ENCODE results near the gene OPCML. TPM values are rescaled to one million over a fixed set of nuclear protein-coding genes. Genes with fewer than 3 reads are reported as not detected.

Gene OPCML
- polyA plus RNA-seq, 3 donors: not detected

DNA sequence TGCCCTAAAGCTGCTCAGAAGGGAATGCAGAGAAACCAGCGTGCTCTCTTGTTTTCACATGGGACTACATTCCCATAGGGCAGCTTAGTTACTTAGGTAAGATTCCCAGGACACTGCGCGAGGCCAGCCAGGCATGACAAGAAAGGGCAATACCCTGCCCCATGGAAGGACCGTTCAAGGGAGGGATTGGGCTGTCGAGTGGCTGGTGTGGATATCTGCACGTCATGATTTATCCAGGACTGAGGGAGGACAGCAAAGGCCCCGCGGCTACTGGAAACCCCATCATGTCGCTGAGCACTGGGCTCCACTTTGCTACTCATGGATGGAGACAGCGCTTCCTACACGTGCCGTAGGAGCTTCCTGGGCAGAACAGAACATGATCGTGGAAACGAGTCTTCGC is 169.4 kb downstream of the OPCML start:
- 94% methylated on average over 15 of the region's 15 CpGs for WGBS (ENCODE audit: insufficient coverage)
- no peaks in the 10 kb centered on the region for H3K36me3 ChIP-seq (replicated peaks in 1 of 2; ENCODE audit: control insufficient read depth in 1 of 2, insufficient read depth in 2 of 2, low read length in 2 of 2)
- no peak overlapping the region for H3K27ac ChIP-seq (ENCODE audit: low read depth in 1 of 2, low read length in 2 of 2)
- no peaks in the 10 kb centered on the region for H3K4me1 ChIP-seq (ENCODE audit: control insufficient read depth in 1 of 2, insufficient read depth in 2 of 2, low read length in 2 of 2)
- no peaks in the 10 kb centered on the region for H3K79me2 ChIP-seq (ENCODE audit: insufficient read depth, low read length)
- no peak overlapping the region for H3K4me3 Mint-ChIP-seq
- H3K27me3 Mint-ChIP-seq (ENCODE audit: low read depth in 3 of 3): no peaks in the 10 kb centered on the region
- TF ChIP-seq, protein P1, sequence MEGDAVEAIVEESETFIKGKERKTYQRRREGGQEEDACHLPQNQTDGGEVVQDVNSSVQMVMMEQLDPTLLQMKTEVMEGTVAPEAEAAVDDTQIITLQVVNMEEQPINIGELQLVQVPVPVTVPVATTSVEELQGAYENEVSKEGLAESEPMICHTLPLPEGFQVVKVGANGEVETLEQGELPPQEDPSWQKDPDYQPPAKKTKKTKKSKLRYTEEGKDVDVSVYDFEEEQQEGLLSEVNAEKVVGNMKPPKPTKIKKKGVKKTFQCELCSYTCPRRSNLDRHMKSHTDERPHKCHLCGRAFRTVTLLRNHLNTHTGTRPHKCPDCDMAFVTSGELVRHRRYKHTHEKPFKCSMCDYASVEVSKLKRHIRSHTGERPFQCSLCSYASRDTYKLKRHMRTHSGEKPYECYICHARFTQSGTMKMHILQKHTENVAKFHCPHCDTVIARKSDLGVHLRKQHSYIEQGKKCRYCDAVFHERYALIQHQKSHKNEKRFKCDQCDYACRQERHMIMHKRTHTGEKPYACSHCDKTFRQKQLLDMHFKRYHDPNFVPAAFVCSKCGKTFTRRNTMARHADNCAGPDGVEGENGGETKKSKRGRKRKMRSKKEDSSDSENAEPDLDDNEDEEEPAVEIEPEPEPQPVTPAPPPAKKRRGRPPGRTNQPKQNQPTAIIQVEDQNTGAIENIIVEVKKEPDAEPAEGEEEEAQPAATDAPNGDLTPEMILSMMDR (IDR thresholded peaks at IDR 0.05): no peak
- no peaks in the 10 kb centered on the region for H3K27me3 ChIP-seq (ENCODE audit: control insufficient read depth in 2 of 2, insufficient read depth in 2 of 2, low read length in 2 of 2)
- H3K36me3 Mint-ChIP-seq: no peaks in the 10 kb centered on the region
- no peak overlapping the region for H2AFZ ChIP-seq (ENCODE audit: insufficient read depth, low read depth, low read length, poor library complexity, severe bottlenecking)
- DNase-seq: no peak
- H3K9me3 Mint-ChIP-seq: peaks cover 7 to 20% (median 12%) of the 10 kb centered on the region in 7 donors
- intact Hi-C loops (cut with micrococcal nuclease): no loop called here
- H3K4me1 Mint-ChIP-seq: no peaks in the 10 kb centered on the region
- no peak overlapping the region for H3K27ac Mint-ChIP-seq
- H3K4me3 ChIP-seq (replicated peaks in 1 of 3; ENCODE audit: low read depth in 2 of 3, low read length in 3 of 3): no peak overlapping the region
- no peaks in the 10 kb centered on the region for H4K20me1 ChIP-seq (ENCODE audit: insufficient read depth, low read length)
- peaks cover 5 to 28% of the 10 kb centered on the region in 2 donors for H3K9me3 ChIP-seq (replicated peaks in 1 of 2; ENCODE audit: control insufficient read depth in 1 of 2, insufficient read depth in 1 of 2, low read length in 2 of 2)
- no peak overlapping the region for H3K9ac ChIP-seq (ENCODE audit: insufficient read depth, low read length, poor library complexity, severe bottlenecking)
- H3K4me2 ChIP-seq (replicated peaks; ENCODE audit: extremely low read depth, low read length, poor library complexity, severe bottlenecking): no peak overlapping the region

DNA sequence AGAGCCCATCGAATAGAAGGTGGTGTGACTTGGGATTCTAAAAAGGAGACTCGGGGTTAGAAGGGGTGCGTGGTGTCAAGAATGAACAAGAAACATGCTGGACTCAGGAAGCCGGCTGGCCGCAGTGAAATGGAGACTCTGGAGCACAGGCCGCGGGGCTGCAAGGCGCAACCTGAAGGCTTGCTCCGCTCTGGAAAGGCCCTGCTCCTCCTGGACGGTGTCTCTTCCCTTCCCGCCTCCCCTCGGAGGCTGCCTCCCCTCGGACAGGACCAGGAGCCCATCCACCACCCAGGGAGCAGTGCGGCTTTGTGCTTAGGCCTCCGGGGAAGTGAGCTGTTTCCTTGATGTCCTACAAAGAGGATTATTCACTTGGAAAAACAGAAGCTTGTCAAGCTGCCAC is 170.1 kb downstream of the OPCML start:
- 97% methylated on average over 9 of the region's 15 CpGs for WGBS (ENCODE audit: insufficient coverage)
- Histone ChIP-seq H3K4me2 (replicated peaks; ENCODE audit: extremely low read depth, low read length, poor library complexity, severe bottlenecking) (no peak overlapping the region), H2AFZ (ENCODE audit: insufficient read depth, low read depth, low read length, poor library complexity, severe bottlenecking) (no peak overlapping the region), H3K9ac (ENCODE audit: insufficient read depth, low read length, poor library complexity, severe bottlenecking) (no peak overlapping the region), H3K4me3 (replicated peaks in 1 of 3; ENCODE audit: low read depth in 2 of 3, low read length in 3 of 3) (no peak overlapping the region), H3K4me1 (ENCODE audit: control insufficient read depth in 1 of 2, insufficient read depth in 2 of 2, low read length in 2 of 2) (no peaks in the 10 kb centered on the region), H3K36me3 (replicated peaks in 1 of 2; ENCODE audit: control insufficient read depth in 1 of 2, insufficient read depth in 2 of 2, low read length in 2 of 2) (no peaks in the 10 kb centered on the region), H3K9me3 (replicated peaks in 1 of 2; ENCODE audit: control insufficient read depth in 1 of 2, insufficient read depth in 1 of 2, low read length in 2 of 2) (peaks cover 5 to 28% of the 10 kb centered on the region in 2 donors), H4K20me1 (ENCODE audit: insufficient read depth, low read length) (no peaks in the 10 kb centered on the region), H3K79me2 (ENCODE audit: insufficient read depth, low read length) (no peaks in the 10 kb centered on the region), H3K27me3 (ENCODE audit: control insufficient read depth in 2 of 2, insufficient read depth in 2 of 2, low read length in 2 of 2) (no peaks in the 10 kb centered on the region), H3K27ac (ENCODE audit: low read depth in 1 of 2, low read length in 2 of 2) (no peak overlapping the region)
- Mint-ChIP-seq H3K4me3 (no peak overlapping the region), H3K36me3 (no peaks in the 10 kb centered on the region), H3K27ac (no peak overlapping the region), H3K4me1 (no peaks in the 10 kb centered on the region), H3K9me3 (peaks cover 7 to 18% (median 12%) of the 10 kb centered on the region in 7 donors), H3K27me3 (ENCODE audit: low read depth in 3 of 3) (no peaks in the 10 kb centered on the region)
- DNase-seq: no peak
- TF ChIP-seq, protein P1 (IDR thresholded peaks at IDR 0.05): no peak
- intact Hi-C loops (cut with micrococcal nuclease): no loop called here
